HG03280 (cell line): ENCODE data around the gene HNRNPA2B1.
"Not testable (repeated sequence)": the region's sequence is repeated elsewhere in the genome, so short reads cannot be mapped to it uniquely, and the experiment has no call there.

ENCODE experiments used
- ATAC-seq: cut with Tn5 transposase; IDR thresholded peaks from one replicate; pipeline ENCODE4 v1.9.1; 2021; ENCODE audit warnings: mild to moderate bottlenecking, moderate library complexity; ENCODE audit not compliant: unreplicated experiment

The HNRNPA2B1 gene

DNA sequence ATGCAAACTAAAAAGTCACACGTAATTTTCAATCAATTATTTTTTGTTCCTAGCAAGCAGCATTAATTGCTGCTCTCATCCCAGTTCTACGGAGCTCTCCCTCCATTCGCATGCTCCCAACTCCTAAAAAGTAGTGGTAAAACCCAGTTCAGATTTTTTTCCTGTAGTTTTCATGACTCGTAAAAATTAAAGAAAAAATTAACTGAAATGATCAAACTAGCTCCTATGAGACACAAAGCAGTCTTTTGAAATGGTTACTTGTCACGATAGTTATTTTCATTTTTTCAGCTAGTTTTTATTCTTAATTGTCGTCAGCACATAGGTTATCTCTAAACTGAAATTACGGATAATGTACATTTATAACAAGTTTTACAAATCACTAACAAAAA, 1.8 kb downstream of the HNRNPA2B1 start:
- ATAC-seq, result no peak

DNA sequence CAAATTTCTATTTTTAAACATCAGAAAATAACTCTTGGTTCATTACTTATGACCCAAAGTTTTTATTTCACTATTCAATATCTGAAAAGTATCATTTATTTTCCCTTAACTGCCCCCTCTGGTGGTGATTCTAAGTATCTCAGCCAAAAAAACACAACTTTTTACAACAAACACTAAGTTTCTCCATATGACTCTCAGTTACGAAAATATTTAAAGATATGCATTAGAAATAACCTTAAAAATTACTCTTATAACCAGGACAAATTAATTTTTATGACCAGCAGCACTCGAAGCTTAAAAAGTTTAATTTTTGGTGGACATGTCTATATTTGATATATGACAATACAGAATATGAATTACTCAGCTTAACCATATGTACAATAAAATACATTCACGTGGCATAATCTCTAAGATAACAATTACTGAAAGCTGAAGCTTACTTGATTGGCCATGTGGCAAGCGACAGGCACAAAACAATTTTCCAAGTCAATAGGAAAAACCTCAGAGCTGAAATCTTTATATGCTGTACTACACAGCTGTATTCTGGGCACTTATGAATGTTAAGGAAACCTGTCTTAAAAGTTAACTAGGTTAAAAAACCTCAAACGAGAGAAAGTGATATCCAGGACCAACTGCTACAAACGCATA, 2.3 kb downstream of the HNRNPA2B1 start:
- no peak for ATAC-seq

- ATAC-seq, result no peak
Observed at GRCh38 chr7:26197153-26198115, 3.1 kb downstream of the HNRNPA2B1 start.

DNA sequence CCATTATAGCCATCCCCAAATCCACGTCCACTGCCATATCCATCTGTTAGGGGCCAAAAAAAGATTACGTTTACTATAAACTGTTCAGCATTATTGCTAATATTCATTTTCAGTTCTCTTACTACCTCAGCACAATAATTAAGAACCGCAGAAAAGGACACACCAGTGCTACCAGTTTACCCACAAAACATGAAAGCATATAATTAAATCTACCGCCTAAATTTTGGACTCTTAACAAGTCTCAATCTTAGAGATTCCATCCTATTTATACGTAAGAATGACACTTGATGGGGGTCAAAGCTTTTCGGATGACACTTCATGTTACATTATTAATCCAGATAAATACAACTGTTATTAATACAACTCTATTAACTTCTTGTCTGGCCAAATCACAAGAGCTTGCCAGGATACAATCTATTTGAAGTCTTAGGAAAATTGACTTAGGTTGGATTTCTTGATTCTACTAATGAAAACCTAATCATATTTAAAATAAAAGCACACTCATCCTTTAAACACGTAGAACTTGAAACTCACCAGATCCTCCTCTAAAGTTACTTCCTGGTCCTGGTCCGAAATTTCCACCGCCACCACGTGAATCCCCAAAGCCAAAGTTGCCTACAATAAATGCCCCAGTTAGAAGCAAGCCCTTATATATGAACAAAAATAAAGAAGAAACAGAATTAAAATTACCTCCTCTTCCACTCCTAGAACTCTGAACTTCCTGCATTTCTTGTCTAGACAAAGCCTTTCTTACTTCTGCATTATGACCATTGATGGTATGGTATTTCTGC, 4.5 kb downstream of the HNRNPA2B1 start:
- no peak for ATAC-seq

DNA sequence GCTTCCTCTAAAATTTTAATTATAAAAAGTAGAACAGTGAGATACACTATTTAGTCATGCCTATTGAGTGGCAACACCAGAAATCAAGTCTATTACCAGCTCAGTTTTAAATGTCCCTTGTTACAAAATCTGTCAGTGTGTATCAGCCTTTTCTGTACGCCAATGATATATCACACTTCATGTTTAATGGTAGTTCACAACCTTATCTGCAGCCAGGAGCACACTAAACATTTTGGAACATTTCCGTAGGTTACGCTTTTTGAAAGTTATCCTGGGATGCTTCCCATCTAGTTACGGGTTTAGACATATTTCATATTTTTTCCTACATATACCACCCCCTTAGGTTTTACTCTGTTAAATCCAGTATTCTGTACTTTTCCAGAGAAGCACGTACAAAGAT, 5.4 kb downstream of the HNRNPA2B1 start:
- no peak for ATAC-seq

GRCh38 chr7:26194764-26195163, 5.8 kb downstream of the HNRNPA2B1 start:
- not testable (repeated sequence) for ATAC-seq

GRCh38 chr7:26193432-26194207, 6.9 kb downstream of the HNRNPA2B1 start:
- no peak for ATAC-seq

GRCh38 chr7:26192485-26193087, 8.0 kb downstream of the HNRNPA2B1 start:
- ATAC-seq, result no peak

- ATAC-seq, result no peak
Observed at GRCh38 chr7:26191974-26192479, 8.5 kb downstream of the HNRNPA2B1 start.

- no peak for ATAC-seq
Observed at GRCh38 chr7:26191233-26191973, 9.1 kb downstream of the HNRNPA2B1 start.

GRCh38 chr7:26190417-26190869, 10.1 kb downstream of the HNRNPA2B1 start:
- no peak for ATAC-seq

- ATAC-seq, result no peak
Observed at GRCh38 chr7:26189697-26190096, 10.8 kb downstream of the HNRNPA2B1 start.

- ATAC-seq, result no peak
Observed at GRCh38 chr7:26188957-26189541, 11.5 kb downstream of the HNRNPA2B1 start.

- no peak for ATAC-seq
Observed at GRCh38 chr7:26188206-26188956, 12.2 kb downstream of the HNRNPA2B1 start.

GRCh38 chr7:26187380-26188205, 13.0 kb downstream of the HNRNPA2B1 start:
- no peak for ATAC-seq

DNA sequence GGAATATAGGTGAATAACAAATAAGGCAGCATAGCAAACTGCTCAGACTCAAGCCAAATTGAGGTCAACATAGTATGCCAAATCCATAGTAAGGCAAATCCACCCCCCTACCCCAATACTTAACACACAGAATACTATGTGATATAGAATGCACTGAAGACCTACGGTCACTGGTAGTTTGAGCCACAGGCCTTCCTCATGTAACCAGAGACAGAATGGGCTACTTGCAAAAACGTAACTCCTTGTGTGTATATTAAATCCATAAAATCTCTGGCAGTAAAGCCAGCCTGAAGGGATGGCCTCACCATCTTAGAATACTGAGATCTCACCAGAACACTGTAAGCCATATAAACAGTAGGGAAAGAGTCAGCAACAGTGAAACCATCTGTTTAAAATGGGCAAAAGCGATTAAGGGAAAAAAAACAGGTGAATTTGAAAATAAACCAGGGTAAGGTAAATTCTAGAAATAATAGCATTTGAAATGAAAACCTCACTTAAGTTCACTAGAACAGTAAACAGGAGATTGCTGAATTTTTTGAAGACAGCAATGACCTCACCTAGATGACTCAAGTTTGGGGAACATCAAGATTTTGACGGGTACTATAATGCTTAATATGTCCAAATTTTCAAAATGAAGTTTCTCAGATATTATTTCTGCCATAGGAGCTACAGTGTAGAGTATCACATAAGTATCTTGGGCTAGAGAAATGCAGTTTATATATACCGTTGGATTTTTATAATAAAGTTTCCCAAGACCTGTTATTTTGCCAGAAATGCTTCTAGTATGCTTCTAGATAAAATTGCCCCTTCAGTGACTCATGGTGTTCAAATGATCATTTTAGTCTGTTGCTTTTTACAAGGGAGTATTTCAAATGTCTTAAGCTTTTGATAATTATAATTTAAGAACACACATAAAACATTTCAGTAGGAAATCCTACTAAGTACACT, 13.9 kb downstream of the HNRNPA2B1 start:
- ATAC-seq, result no peak
